ENCODE results near the gene NADSYN1. TPM values are rescaled to one million over a fixed set of nuclear protein-coding genes. Genes with fewer than 3 reads are reported as not detected.

Gene NADSYN1
- polyA plus RNA-seq, 3 donors: 44.1 to 162 (median 44.8) TPM

GRCh38 chr11:71491940-71492339, 38.9 kb downstream of the NADSYN1 start:
- H3K4me1 Mint-ChIP-seq: no peaks in the 10 kb centered on the region
- H3K27me3 ChIP-seq (ENCODE audit: control insufficient read depth in 2 of 2, insufficient read depth in 2 of 2, low read length in 2 of 2): no peaks in the 10 kb centered on the region
- WGBS (ENCODE audit: insufficient coverage): no CpG with 5 or more reads among the region's 9 CpGs
- no peak overlapping the region for H3K9ac ChIP-seq (ENCODE audit: insufficient read depth, low read length, poor library complexity, severe bottlenecking)
- no peak overlapping the region for H2AFZ ChIP-seq (ENCODE audit: insufficient read depth, low read depth, low read length, poor library complexity, severe bottlenecking)
- no peak overlapping the region for H3K27ac ChIP-seq (ENCODE audit: low read depth in 1 of 2, low read length in 2 of 2)
- H3K4me3 Mint-ChIP-seq: no peak overlapping the region
- peaks cover 8% of the 10 kb centered on the region for H4K20me1 ChIP-seq (ENCODE audit: insufficient read depth, low read length)
- peaks cover 85 to 97% of the 10 kb centered on the region in 2 donors for H3K36me3 Mint-ChIP-seq
- intact Hi-C loops (cut with micrococcal nuclease): no loop called here
- no peak for DNase-seq
- H3K27ac Mint-ChIP-seq: peak overlapping the region in 2 of 7 donors; percentile 14 to 22
- peaks cover 0 to 4% (median 2%) of the 10 kb centered on the region in 3 donors for H3K27me3 Mint-ChIP-seq (ENCODE audit: low read depth in 3 of 3)
- no peaks in the 10 kb centered on the region for H3K79me2 ChIP-seq (ENCODE audit: insufficient read depth, low read length)
- no peak overlapping the region for H3K4me3 ChIP-seq (replicated peaks in 1 of 3; ENCODE audit: low read depth in 2 of 3, low read length in 3 of 3)
- TF ChIP-seq CTCF (IDR thresholded peaks at IDR 0.05): no peak
- no peaks in the 10 kb centered on the region for H3K9me3 Mint-ChIP-seq
- no peaks in the 10 kb centered on the region for H3K9me3 ChIP-seq (replicated peaks in 1 of 2; ENCODE audit: control insufficient read depth in 1 of 2, insufficient read depth in 1 of 2, low read length in 2 of 2)
- no peaks in the 10 kb centered on the region for H3K4me1 ChIP-seq (ENCODE audit: control insufficient read depth in 1 of 2, insufficient read depth in 2 of 2, low read length in 2 of 2)
- H3K4me2 ChIP-seq (replicated peaks; ENCODE audit: extremely low read depth, low read length, poor library complexity, severe bottlenecking): no peak overlapping the region
- peaks cover 83 to 97% of the 10 kb centered on the region in 2 donors for H3K36me3 ChIP-seq (replicated peaks in 1 of 2; ENCODE audit: control insufficient read depth in 1 of 2, insufficient read depth in 2 of 2, low read length in 2 of 2)

GRCh38 chr11:71495286-71496230, 42.6 kb downstream of the NADSYN1 start:
- intact Hi-C loops (cut with micrococcal nuclease): no loop called here
- H3K4me3 ChIP-seq (replicated peaks in 1 of 3; ENCODE audit: low read depth in 2 of 3, low read length in 3 of 3): no peak overlapping the region
- H3K27ac Mint-ChIP-seq: no peak overlapping the region
- TF ChIP-seq CTCF (IDR thresholded peaks at IDR 0.05): no peak
- H3K4me2 ChIP-seq (replicated peaks; ENCODE audit: extremely low read depth, low read length, poor library complexity, severe bottlenecking): no peak overlapping the region
- no peaks in the 10 kb centered on the region for H3K79me2 ChIP-seq (ENCODE audit: insufficient read depth, low read length)
- no peaks in the 10 kb centered on the region for H3K9me3 Mint-ChIP-seq
- 98% methylated on average over 18 of the region's 20 CpGs for whole genome bisulfite sequencing (ENCODE audit: insufficient coverage)
- peaks cover 0 to 3% (median 2%) of the 10 kb centered on the region in 3 donors for H3K27me3 Mint-ChIP-seq (ENCODE audit: low read depth in 3 of 3)
- peaks cover 4% of the 10 kb centered on the region for H3K4me1 Mint-ChIP-seq
- H3K36me3 ChIP-seq (replicated peaks in 1 of 2; ENCODE audit: control insufficient read depth in 1 of 2, insufficient read depth in 2 of 2, low read length in 2 of 2): peaks cover 90 to 99% of the 10 kb centered on the region in 2 donors
- H3K4me3 Mint-ChIP-seq: no peak overlapping the region
- H2AFZ ChIP-seq (ENCODE audit: insufficient read depth, low read depth, low read length, poor library complexity, severe bottlenecking): no peak overlapping the region
- peaks cover 87 to 97% of the 10 kb centered on the region in 2 donors for H3K36me3 Mint-ChIP-seq
- no peak overlapping the region for H3K9ac ChIP-seq (ENCODE audit: insufficient read depth, low read length, poor library complexity, severe bottlenecking)
- no peaks in the 10 kb centered on the region for H3K4me1 ChIP-seq (ENCODE audit: control insufficient read depth in 1 of 2, insufficient read depth in 2 of 2, low read length in 2 of 2)
- peaks cover 8% of the 10 kb centered on the region for H4K20me1 ChIP-seq (ENCODE audit: insufficient read depth, low read length)
- no peaks in the 10 kb centered on the region for H3K27me3 ChIP-seq (ENCODE audit: control insufficient read depth in 2 of 2, insufficient read depth in 2 of 2, low read length in 2 of 2)
- no peaks in the 10 kb centered on the region for H3K9me3 ChIP-seq (replicated peaks in 1 of 2; ENCODE audit: control insufficient read depth in 1 of 2, insufficient read depth in 1 of 2, low read length in 2 of 2)
- no peak for DNase-seq
- no peak overlapping the region for H3K27ac ChIP-seq (ENCODE audit: low read depth in 1 of 2, low read length in 2 of 2)

Measured in CD14-positive monocyte (primary cell).